GM08714 (cell line): ENCODE results near the gene KRTAP22-2.

Experiments used
- H3K4me3 ChIP-seq: fragments of 200-500 bp; sonication (Bioruptor generic); 2 replicates; pipeline ENCODE4 v1.5.1; 2014; ENCODE audit warnings: mild to moderate bottlenecking, low read length, inconsistent platforms
- ZNF274 ChIP-seq: IDR thresholded peaks from 2 replicates; pipeline ENCODE4 v1.6.1; 2012; ENCODE audit warnings: mild to moderate bottlenecking, low read depth, low read length

The KRTAP22-2 gene

GRCh38 chr21:30590297-30590696, at the start of gene KRTAP22-2:
TSS of gene KRTAP22-2 (minus strand) at chr21:30590397.
- TF ChIP-seq ZNF274: no peak
- H3K4me3 ChIP-seq: no peak within 1 kb of the TSS

- H3K4me3 ChIP-seq: no peak overlapping the region
- no peak for TF ChIP-seq ZNF274
These were observed 48.5 kb upstream of the KRTAP22-2 start for GRCh38 chr21:30638686-30639085.

GRCh38 chr21:30634906-30635305, 44.7 kb upstream of the KRTAP22-2 start, which contains the start of gene KRTAP20-2:
TSS of gene KRTAP20-2 (plus strand) at chr21:30635206. CDS start at chr21:30635264, 58 bp downstream.
- TF ChIP-seq ZNF274: no peak
- H3K4me3 ChIP-seq: no peak within 1 kb of the TSS

GRCh38 chr21:30629200-30629599, 39.0 kb upstream of the KRTAP22-2 start:
- no peak for TF ChIP-seq ZNF274

DNA sequence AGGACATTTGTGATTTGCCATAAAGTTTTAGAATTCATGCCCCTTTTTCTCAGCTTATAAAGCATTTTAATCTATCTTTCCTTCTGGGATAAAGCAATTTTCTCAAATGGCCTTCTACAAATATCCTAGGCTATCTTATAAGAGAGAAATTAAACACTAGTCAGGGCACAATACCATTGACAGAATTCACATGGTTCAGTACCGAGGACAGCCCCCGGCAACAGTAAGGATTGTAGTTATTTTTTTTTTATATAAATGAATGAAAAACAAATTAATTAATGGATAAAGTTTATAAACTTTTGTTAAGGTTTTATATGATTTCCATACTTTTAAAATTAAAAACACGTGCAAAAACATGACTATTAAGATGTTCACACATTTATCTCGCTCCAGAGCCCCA, 37.9 kb upstream of the KRTAP22-2 start:
- no peak for TF ChIP-seq ZNF274
- H3K4me3 ChIP-seq: no peak overlapping the region

More at GRCh38 chr21:30629200-30629599, 39.0 kb upstream of the KRTAP22-2 start:
- no peak overlapping the region for H3K4me3 ChIP-seq

DNA sequence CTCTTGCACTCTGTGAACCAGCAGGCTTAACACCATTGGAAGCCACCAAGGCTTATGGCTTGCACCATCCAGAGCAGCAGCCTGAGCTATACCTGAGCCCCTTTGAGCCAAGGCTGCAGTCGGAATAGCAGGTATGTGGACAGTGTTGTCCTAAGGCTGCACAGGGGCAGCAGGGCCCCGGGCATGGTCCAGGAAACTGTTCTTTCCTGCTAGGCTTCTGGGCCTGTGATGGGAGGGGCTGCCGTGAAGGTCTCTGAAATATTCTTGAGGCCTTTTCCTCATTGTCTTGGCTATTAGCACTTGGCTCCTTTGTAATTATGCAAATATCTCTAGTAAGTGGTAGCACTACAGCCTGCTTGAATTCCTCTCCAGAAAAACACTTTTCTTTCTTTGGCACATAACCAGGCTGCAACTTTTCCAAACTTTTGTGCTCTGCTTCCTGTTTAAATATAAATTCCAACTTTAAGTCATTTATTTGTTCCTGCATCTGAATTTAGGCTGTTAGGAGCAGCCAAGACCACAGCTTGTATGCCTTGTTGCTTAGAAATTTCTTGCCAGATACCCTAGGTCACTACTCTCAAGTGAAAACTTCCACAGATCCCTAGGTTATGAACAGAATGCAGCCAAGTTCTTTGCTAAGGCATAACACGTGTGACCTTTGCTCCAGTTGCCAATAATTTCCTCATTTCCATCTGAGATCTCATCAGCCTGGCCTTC, 35.4 kb upstream of the KRTAP22-2 start:
- no peak for TF ChIP-seq ZNF274
- H3K4me3 ChIP-seq: no peak overlapping the region

GRCh38 chr21:30623362-30623761, 33.2 kb upstream of the KRTAP22-2 start:
- TF ChIP-seq ZNF274: no peak
- H3K4me3 ChIP-seq: no peak overlapping the region

GRCh38 chr21:30620522-30620921, 30.3 kb upstream of the KRTAP22-2 start, which contains the start of gene KRTAP20-4:
TSS of gene KRTAP20-4 (plus strand) at chr21:30620627.
- TF ChIP-seq ZNF274: no peak
- H3K4me3 ChIP-seq: no peak within 1 kb of the TSS

GRCh38 chr21:30620080-30620479, 29.9 kb upstream of the KRTAP22-2 start:
- no peak overlapping the region for H3K4me3 ChIP-seq
- no peak for TF ChIP-seq ZNF274

GRCh38 chr21:30616125-30616524, 25.9 kb upstream of the KRTAP22-2 start, which contains the start of gene KRTAP20-1:
TSS of gene KRTAP20-1 (plus strand) at chr21:30616425. CDS start at chr21:30616455, 30 bp downstream.
- no peak for TF ChIP-seq ZNF274
- H3K4me3 ChIP-seq: no peak within 1 kb of the TSS

GRCh38 chr21:30615199-30615598, 25.0 kb upstream of the KRTAP22-2 start:
- no peak overlapping the region for H3K4me3 ChIP-seq
- TF ChIP-seq ZNF274: no peak

- TF ChIP-seq ZNF274: no peak
- H3K4me3 ChIP-seq: no peak within 1 kb of the TSS
These were observed 23.6 kb upstream of the KRTAP22-2 start, which contains the start of gene KRTAP6-1 for GRCh38 chr21:30613836-30614235. TSS of gene KRTAP6-1 (minus strand) at chr21:30613930. CDS start at chr21:30613904, 26 bp downstream.

DNA sequence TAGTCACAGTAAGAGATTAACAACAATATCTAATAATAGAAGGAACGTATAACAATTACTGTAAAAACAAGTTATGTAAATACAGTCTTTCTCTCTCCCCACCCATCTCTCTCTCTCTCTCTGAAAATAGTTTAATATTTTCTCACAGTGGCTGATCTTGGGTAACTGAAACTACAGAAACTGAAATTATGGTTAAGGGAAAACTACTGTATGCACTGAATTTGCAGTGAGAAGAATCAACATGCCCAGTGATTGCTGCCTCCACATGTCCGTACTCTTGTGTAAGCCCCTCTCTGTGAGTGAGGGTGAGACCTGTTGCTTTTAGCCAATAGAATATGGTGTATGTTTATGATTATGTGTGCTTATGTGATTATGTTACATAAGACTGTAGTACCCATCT, 21.9 kb upstream of the KRTAP22-2 start:
- no peak for TF ChIP-seq ZNF274
- H3K4me3 ChIP-seq: no peak overlapping the region

GRCh38 chr21:30605968-30606367, 15.8 kb upstream of the KRTAP22-2 start:
- H3K4me3 ChIP-seq: no peak overlapping the region
- no peak for TF ChIP-seq ZNF274

- H3K4me3 ChIP-seq: no peak within 1 kb of the TSS
- no peak for TF ChIP-seq ZNF274
These were observed 10.6 kb upstream of the KRTAP22-2 start, which contains the start of gene KRTAP22-1 for GRCh38 chr21:30600787-30601186. TSS of gene KRTAP22-1 (plus strand) at chr21:30601087.

- no peak for TF ChIP-seq ZNF274
- no peak within 1 kb of the TSS for H3K4me3 ChIP-seq
These were observed 8.6 kb upstream of the KRTAP22-2 start, which contains the start of gene KRTAP6-2 for GRCh38 chr21:30598802-30599201. TSS of gene KRTAP6-2 (minus strand) at chr21:30598902. CDS start at chr21:30598874, 28 bp downstream.
